GM19023 (cell line): Measurements from ENCODE around the gene SOBP.
"Not testable (repeated sequence)": the region's sequence is repeated elsewhere in the genome, so short reads cannot be mapped to it uniquely, and the experiment has no call there.

Experiments
- ATAC-seq: cut with Tn5 transposase; IDR thresholded peaks from one replicate; pipeline ENCODE4 v1.9.1; 2021; ENCODE audit warnings: mild to moderate bottlenecking, moderate library complexity; ENCODE audit not compliant: unreplicated experiment

The SOBP gene, protein sequence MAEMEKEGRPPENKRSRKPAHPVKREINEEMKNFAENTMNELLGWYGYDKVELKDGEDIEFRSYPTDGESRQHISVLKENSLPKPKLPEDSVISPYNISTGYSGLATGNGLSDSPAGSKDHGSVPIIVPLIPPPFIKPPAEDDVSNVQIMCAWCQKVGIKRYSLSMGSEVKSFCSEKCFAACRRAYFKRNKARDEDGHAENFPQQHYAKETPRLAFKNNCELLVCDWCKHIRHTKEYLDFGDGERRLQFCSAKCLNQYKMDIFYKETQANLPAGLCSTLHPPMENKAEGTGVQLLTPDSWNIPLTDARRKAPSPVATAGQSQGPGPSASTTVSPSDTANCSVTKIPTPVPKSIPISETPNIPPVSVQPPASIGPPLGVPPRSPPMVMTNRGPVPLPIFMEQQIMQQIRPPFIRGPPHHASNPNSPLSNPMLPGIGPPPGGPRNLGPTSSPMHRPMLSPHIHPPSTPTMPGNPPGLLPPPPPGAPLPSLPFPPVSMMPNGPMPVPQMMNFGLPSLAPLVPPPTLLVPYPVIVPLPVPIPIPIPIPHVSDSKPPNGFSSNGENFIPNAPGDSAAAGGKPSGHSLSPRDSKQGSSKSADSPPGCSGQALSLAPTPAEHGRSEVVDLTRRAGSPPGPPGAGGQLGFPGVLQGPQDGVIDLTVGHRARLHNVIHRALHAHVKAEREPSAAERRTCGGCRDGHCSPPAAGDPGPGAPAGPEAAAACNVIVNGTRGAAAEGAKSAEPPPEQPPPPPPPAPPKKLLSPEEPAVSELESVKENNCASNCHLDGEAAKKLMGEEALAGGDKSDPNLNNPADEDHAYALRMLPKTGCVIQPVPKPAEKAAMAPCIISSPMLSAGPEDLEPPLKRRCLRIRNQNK

GRCh38 chr6:107489636-107490565, at the start of gene SOBP:
SOBP (plus strand) TSS chr6:107490117; CDS start chr6:107490617, 500 bp downstream.
- ATAC-seq = peak; percentile 48

GRCh38 chr6:107440936-107441335, 49.0 kb upstream of the SOBP start:
- no peak for ATAC-seq

GRCh38 chr6:107441682-107442081, 48.2 kb upstream of the SOBP start:
- ATAC-seq = no peak

DNA sequence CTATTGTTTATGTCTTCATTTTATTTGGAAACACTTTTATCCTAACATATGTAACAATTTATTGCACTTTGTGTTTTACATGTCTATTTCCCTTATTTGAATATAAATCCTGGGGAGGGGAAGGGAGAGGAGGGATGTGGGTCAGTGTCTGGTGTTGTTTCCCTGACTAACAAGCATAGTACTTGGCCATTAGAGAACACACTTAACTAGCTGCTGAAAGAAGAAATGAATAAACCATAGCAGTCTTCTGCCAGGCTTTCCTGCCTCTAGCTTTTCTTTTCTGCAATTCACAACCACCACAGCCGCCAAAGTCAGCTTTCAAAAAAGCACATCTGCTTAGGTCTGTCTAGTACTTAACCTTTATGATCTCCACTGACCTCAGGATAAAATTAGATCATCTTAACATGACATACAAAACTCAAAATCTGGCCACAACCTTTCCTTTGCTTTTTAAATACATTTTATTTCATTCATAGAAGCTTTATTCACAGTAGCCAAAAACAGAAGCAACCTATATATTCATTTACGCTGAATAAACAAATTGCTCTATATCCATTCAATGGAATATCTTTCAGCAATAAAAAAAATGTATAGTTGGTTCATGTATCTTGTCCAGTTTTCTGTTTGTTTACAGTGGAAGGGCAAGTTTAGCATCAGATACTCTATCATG, 46.8 kb upstream of the SOBP start:
- no peak for ATAC-seq

- ATAC-seq = no peak
Observed at GRCh38 chr6:107443608-107444267, 46.2 kb upstream of the SOBP start.

DNA sequence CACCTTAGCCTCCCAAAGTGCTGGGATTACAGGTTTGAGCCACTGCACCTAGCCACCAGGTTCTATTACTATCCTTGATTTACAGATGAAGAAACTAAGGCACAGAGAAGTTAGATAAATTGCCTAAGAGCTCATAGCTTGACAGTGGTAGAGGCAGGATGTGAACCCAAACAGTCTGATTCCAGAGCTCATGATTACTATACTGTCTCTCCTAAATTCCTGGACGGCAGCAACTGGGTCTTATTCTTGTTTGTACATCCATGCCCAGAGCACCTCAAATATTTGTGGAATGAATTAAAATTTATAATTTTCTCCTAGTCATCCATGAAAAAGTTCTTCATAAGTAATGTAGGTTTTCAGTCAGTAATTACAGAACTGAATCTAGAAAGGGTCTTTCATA, 45.6 kb upstream of the SOBP start:
- no peak for ATAC-seq

- ATAC-seq = no peak
Observed at GRCh38 chr6:107447663-107448216, 42.2 kb upstream of the SOBP start.

DNA sequence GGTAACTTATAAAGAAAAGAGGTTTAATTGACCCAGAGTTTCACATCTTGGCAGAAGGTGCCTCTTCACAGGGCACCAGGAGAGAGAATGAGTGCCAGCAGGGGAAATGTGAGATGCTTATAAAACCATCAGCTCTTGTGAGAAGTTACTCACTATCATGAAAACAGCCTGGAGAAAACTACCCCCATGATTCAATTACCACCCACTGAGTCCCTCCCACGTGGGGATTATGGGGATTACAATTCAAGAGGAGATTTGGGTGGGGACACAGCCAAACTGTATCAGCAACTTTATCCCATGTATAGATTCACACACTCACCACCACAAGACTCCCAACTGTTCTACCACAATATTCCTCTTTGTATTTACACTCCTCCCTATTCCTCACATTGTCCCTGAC, 41.1 kb upstream of the SOBP start:
- ATAC-seq = no peak

DNA sequence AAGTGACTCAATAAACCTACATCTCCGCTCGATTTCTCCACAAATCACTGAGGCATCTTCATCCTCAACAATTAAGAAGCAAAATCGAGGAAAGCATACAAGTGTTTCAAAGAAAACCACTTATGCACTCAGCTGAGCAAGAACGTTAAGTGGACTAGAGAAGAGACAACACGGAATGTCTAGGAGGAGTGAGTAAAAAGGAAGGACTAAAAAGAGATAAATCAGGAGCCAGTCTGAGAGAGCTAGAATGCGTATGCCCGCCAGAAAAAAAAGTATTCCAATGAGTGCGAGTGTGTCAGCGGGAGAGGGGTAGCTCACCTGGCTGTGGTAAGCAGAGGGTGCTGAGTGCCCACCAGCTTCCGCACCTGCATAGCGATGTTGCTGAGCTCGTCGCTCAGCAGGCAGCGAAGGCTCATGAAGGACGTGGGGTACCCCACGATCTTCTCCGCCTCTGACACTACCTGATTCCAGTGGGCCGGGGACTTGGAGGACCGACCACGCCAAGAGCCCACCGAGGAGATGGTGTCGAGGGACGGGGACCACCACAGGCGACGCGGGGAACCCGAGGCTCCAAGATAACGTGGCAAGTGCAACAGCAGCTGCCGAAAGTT, 31.1 kb upstream of the SOBP start:
- ATAC-seq = peak; percentile 10

GRCh38 chr6:107459283-107460082, 30.4 kb upstream of the SOBP start, which contains the start of gene PDSS2:
PDSS2 (minus strand) TSS chr6:107459564; CDS start chr6:107459285, 279 bp downstream.
- ATAC-seq = peak; percentile 98

GRCh38 chr6:107460083-107460631, 29.8 kb upstream of the SOBP start:
- ATAC-seq = no peak

GRCh38 chr6:107466062-107466461, 23.9 kb upstream of the SOBP start:
- no peak for ATAC-seq

GRCh38 chr6:107470364-107470763, 19.6 kb upstream of the SOBP start:
- ATAC-seq = no peak

DNA sequence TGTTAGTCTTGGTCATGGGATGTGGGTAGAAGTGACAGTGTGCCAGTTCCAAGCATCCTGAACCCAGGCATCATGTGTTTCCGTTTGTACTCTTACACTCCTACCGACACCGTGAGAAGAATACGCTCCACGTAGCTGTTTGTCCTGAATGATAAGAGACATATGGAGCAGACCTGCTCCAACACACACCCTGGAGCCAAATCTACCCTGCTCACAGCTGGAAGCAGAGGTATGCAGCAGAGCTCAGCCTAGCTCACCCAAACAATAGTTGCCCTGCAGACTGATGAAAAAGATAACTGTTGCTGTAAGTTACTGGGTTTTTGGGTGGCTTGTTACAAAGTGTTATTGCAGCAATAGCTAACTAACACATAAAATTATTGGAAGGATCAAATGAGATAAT, 16.3 kb upstream of the SOBP start:
- ATAC-seq = no peak

GRCh38 chr6:107475360-107475759, 14.6 kb upstream of the SOBP start:
- ATAC-seq = not testable (repeated sequence)

DNA sequence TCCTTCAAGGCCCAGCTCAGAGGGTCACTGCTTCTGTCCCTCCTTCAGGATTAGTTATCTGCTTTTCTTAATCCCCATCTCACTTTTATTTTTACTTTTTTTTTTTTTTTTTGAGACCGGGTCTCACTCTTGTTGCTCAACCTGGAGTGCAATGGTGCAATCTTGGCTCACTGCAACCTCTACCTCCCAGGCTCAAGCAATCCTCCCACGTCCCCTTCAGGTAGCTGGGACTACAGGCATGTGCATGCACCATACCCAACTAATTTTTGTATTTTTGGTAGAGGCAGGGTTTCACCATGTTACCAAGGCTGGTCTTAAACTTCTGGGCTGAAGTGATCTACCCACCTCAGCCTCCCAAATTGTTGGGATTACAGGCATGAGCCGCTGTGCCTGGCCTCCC, 14.1 kb upstream of the SOBP start:
- ATAC-seq = not testable (repeated sequence)

GRCh38 chr6:107479089-107479690, 10.7 kb upstream of the SOBP start:
- ATAC-seq = no peak
